COR-L47 (cell line): ENCODE data around the gene PTCHD4.
"Not testable (repeated sequence)": the region's sequence is repeated elsewhere in the genome, so short reads cannot be mapped to it uniquely, and the experiment has no call there.

Source experiments
- DNase-seq: peaks from one replicate; lab custom pipeline; 2025; lab: John Stamatoyannopoulos, UW

Gene PTCHD4

DNA sequence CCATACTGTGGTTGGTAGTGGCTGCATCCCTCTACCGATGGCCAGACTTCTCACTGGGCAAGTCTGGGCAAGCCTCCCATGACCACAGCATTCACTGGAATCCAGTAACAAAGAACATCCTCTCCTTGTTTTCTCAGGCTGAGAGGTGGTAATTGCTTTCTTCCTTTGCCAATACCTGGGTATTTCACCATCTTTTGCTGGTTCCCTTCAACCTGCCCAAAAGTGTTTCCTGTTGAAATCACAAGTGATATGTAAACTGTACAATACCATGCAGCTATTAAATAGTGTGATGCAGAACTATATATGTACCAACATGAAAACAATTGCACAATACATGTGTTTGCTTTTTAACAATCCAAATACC, at the start of gene PTCHD4:
TSS of gene PTCHD4 (minus strand) at position 55 of the 364 bp plus-strand sequence. CDS start 42,240 bp downstream, outside the sequence.
- DNase-seq = peak; percentile 89

- no peak for DNase-seq
These were observed 40.1 kb upstream of the PTCHD4 start for GRCh38 chr6:48151142-48151541.

DNA sequence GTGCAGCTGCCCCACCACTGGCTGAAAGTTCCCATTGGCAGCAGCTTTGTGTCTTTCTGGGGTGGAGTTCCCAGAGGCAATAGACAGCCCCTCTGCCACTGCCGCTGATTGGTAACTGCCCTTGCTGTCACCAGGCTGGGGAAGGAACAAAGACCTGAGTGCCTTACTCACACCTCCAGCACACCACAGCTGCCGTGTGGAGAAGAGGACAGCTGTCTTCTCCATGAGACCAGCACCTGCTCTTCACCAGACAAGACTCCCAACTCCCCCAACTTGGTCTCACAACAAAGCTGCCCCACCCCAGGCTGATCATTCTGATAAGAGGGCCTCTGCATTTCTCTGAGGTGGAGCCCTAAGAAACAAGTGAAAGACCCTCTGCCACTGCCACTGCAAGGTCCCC, 39.7 kb upstream of the PTCHD4 start:
- DNase-seq = no peak

- no peak for DNase-seq
These were observed 36.1 kb upstream of the PTCHD4 start for GRCh38 chr6:48147051-48147450.

DNA sequence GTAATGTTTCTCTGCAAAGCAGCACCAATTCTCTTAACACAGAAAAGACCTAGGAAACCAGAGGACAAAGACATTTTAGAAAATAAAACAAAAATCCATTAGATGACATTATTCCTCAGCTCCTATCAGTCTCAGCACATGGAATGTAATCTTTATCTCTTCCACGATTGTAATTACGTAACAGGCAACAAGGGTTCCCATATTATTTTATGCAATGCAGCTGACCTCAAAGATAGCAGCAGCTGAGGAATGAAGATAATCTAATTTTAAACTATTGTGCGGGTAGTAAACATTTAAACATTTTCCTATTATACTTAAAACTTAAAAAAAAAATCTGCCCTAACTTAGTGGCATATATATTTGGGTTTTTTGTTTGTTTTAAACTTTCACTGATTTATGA, 33.0 kb upstream of the PTCHD4 start:
- no peak for DNase-seq

DNA sequence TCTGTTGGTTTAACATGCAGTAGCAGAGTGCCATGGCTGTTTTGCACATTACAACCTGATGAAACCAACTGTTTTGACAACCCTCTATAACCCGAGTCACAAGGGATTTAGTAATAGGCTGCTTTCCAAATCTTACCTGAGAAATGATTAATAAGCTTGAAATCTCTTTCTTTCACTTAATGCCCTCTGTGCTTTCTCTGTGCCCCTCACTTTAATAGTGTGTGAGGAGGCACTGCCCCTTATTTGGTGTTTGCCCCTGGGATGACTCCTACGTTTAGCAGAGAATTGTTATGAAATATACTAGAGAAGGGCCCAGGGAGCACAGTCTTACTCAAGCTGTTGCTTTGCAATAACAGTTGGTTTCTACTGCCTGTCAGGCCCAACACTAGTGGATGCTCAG, 31.0 kb upstream of the PTCHD4 start:
- no peak for DNase-seq

GRCh38 chr6:48139818-48140614, 29.0 kb upstream of the PTCHD4 start:
- DNase-seq = no peak

- DNase-seq = no peak
These were observed 25.9 kb upstream of the PTCHD4 start for GRCh38 chr6:48136856-48137255.

GRCh38 chr6:48135323-48136084, 24.5 kb upstream of the PTCHD4 start:
- DNase-seq = no peak

DNA sequence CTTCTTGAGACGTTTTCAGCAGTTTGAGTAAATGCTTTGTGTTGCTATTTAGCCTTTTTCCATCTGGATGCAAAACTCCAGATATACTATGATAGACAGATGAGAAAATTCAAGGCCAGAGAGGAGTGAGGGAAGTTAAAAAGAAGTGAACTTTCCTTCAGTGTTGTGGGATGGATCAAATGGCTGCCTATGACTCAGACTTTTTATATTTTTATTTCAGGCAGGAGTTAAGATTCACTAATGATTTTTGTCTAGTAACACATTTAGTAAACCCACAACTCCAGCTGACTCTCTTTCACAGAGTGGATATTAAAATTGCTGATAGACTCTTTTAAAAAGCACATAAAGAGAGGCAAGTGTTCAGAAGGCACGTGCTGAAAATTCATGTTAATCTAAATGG, 23.2 kb upstream of the PTCHD4 start:
- no peak for DNase-seq

GRCh38 chr6:48123601-48124000, 12.6 kb upstream of the PTCHD4 start:
- DNase-seq = no peak

- not testable (repeated sequence) for DNase-seq
These were observed 11.2 kb upstream of the PTCHD4 start for GRCh38 chr6:48121983-48122749.

GRCh38 chr6:48116699-48117645, 6.0 kb upstream of the PTCHD4 start:
- DNase-seq = no peak

- no peak for DNase-seq
These were observed 2.1 kb upstream of the PTCHD4 start for GRCh38 chr6:48113130-48113529.

DNA sequence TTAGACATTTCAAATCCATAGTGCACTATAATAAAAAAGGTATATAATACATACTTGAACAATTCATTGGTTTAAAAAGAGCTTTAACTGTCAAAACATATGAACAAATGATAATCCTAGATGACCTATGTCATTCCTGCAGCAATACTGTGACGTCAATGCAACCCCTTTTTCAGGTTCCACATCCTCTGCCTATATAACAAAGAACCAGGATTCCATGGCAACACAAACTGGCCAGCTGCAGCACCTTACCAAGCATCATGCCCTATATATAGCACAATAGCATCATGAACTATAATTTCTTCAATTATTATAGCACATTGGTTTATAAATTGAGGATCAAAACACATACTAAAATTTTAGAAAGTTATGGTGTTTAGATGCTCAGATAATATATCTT, 578 bp upstream of the PTCHD4 start:
- DNase-seq = peak; percentile 67

DNA sequence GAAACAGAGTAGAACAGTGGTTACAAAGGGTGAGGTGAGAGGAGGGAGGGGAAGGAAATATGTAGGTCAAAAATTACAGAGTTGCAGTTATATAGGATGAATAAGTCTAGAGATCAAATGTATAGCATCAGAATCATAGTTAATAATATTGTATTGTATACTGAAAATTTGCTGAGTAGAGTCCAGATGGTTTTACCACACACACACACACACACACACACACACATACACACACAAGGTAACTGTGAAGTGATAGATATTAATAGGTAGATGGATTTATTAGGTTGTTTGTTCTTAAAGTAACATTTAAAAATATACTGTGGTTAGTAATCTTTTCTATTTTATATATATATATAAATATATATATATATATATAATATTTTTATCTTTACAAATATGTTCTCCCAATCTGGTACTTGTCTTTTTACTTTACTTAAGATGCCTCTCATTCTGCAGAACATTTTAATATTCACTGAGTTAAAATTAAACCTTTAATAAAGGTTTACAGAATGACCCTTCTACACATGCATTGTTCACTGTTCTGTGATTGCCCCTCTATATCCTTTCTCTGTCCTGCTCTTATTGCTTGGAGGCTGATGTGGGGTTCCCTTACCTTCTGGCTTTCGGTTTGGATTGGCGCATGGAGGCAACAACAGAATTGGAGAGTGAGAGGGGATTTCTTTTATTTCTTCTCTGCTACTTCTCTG, 408 bp downstream of the PTCHD4 start:
- DNase-seq = no peak

DNA sequence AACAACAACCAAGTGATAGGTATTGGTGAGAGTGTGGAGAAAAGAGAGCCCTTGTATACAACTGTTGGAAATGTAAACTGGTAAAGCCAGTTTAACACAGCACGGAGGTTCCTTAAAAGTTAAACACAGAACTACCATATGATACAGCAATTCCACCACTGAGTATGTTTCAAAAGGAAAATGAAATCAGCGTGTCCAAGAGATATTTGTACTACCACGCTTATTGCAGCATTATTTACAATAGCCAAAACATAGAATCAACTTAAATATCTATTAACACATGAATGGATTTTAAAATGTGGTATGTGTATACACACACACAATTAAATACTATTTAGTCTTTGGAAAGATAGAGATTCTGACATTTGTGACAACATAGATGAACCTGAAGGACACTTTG, 1.1 kb downstream of the PTCHD4 start:
- DNase-seq = no peak

DNA sequence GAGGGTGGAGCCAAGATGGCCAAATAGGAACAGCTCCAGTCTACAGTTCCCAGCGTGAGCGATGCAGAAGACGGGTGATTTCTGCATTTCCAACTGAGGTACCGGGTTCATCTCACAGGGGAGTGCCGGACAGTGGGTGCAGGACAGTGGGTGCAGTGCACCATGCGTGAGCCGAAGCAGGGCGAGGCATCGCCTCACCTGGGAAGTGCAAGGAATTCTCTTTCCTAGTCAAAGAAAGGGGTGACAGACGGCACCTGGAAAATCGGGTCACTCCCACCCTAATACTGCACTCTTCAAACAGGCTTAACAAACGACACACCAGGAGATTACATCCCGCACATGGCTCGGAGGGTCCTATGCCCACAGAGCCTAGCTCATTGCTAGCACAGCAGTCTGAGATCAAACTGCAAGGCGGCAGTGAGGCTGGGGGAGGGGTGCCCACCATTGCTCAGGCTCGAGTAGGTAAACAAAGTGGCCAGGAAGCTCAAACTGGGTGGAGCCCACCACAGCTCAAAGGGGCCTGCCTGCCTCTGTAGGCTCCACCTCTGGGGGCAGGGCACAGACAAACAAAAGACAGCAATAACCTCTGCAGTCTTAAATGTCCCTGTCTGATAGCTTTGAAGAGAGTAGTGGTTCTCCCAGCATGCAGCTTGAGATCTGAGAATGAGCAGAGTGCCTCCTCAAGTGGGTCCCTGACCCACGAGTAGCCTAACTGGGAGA, 8.4 kb downstream of the PTCHD4 start:
- not testable (repeated sequence) for DNase-seq

DNA sequence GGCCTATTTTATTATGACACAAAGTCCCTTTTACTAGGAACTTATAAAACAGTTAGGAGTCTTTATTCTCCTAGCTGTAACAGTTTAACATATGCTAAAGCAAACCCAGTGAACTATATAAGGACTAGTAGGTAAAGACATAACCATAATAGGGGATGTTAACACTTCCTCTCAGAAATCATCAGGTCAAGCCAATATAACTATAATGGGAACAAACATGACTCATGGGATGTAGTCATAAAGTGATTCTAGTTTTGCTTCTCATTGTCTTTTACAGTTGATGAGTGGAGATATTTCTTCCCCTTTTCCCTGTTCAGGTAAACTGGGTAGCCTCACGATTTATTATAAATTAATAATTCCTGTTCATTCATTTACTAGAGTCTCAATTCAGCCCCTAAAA, 9.7 kb downstream of the PTCHD4 start:
- no peak for DNase-seq

DNA sequence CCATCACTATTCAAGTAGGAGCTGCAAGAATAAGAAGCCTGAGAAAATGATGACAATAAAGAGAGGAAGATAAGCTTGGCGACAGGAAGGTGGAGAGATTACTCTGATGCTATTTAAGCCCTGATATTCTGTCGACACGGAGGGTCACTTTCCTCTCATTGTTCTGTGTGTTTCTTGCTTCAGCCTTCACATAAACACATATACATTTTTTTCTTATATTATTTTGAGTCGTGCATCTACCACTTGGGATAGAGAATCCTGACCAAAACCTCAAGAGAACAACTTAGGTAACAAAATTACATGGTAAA, 10.5 kb downstream of the PTCHD4 start:
- no peak for DNase-seq
